Measurements from ENCODE around the gene KIFBP.

KIFBP gene

DNA sequence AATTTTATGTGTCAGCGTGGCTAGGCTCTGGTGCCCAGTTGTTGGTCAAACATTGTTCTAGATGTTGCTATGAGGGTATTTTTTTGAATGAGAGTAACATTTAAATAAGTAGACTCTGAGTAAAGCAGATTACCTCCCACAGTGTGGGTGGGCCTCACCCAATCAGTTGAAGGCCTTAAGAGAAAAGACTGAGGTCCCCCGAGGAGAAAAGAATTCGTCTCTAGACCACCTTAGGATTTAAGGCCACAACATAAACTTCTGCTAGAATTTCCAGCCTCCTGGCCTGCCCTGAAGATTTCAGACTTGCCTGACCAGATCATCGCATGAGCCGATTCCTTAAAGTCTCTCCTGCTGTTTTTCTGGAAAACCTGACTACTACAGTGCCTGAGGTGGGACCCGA lies 54.2 kb downstream of the KIFBP start:
- no peaks in the 10 kb centered on the region for H3K79me2 ChIP-seq (ENCODE audit: insufficient read depth, low read length)
- H3K9me3 ChIP-seq (ENCODE audit: insufficient read depth, low read depth, low read length), result no peaks in the 10 kb centered on the region
- no peaks in the 10 kb centered on the region for H3K27me3 ChIP-seq (ENCODE audit: insufficient read depth, low read length, poor library complexity, severe bottlenecking)
- H2AFZ ChIP-seq (ENCODE audit: low read length), result no peak overlapping the region
- H3K36me3 ChIP-seq (ENCODE audit: insufficient read depth, low read length), result no peaks in the 10 kb centered on the region
- H3K9me2 ChIP-seq (replicated peaks; ENCODE audit: low read depth, low read length), result no peaks in the 10 kb centered on the region
- TF ChIP-seq, protein P1, sequence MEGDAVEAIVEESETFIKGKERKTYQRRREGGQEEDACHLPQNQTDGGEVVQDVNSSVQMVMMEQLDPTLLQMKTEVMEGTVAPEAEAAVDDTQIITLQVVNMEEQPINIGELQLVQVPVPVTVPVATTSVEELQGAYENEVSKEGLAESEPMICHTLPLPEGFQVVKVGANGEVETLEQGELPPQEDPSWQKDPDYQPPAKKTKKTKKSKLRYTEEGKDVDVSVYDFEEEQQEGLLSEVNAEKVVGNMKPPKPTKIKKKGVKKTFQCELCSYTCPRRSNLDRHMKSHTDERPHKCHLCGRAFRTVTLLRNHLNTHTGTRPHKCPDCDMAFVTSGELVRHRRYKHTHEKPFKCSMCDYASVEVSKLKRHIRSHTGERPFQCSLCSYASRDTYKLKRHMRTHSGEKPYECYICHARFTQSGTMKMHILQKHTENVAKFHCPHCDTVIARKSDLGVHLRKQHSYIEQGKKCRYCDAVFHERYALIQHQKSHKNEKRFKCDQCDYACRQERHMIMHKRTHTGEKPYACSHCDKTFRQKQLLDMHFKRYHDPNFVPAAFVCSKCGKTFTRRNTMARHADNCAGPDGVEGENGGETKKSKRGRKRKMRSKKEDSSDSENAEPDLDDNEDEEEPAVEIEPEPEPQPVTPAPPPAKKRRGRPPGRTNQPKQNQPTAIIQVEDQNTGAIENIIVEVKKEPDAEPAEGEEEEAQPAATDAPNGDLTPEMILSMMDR (conservative IDR thresholded peaks at IDR 0.05; ENCODE audit: low read length), result no peak
- no peak for TF ChIP-seq EZH2phosphoT487 (IDR thresholded peaks at IDR 0.05; ENCODE audit: borderline replicate concordance)
- no peak overlapping the region for H3K9ac ChIP-seq (ENCODE audit: low read depth, low read length, poor library complexity, severe bottlenecking)
- H3K4me2 ChIP-seq (ENCODE audit: low read depth, low read length, poor library complexity, severe bottlenecking), result no peak overlapping the region
- no peaks in the 10 kb centered on the region for H4K20me1 ChIP-seq (ENCODE audit: insufficient read depth, low read length, poor library complexity, severe bottlenecking)
- H3K4me3 ChIP-seq (ENCODE audit: low read length, poor library complexity, severe bottlenecking), result no peak overlapping the region
- no peaks in the 10 kb centered on the region for H3F3A ChIP-seq (ENCODE audit: low read depth)
- no peaks in the 10 kb centered on the region for H3K4me1 ChIP-seq (ENCODE audit: insufficient read depth, low read length, poor library complexity, severe bottlenecking)

DNA sequence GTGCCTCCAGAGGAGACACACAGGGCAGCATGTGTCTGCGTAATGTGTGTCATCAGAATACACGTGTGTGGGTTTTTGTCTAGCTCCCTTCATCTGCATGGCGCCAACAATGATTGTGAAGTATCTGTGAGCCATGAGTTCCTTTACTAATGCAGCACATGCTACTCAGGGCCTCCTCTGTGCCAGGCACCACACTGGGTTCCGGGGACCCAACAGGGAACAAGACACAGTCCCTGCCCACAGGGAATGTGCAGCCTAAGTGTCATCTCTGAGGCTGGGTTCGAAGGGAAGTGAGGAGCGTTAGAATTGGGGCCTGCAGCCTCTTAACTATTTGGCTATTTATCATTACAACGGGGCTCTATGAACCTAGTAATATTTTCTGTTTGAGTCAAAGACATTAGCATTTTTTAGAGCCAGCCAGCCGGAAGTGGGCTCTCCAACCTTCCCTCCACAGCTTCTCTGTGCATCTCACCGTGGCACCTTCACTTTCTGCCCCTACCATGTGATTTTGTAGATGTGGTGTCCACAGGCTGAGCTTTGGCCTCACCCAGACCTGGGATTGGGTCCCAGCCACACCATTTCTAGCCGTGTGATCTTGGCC lies 55.4 kb downstream of the KIFBP start:
- no peaks in the 10 kb centered on the region for H3K27me3 ChIP-seq (ENCODE audit: insufficient read depth, low read length, poor library complexity, severe bottlenecking)
- H3K36me3 ChIP-seq (ENCODE audit: insufficient read depth, low read length), result no peaks in the 10 kb centered on the region
- no peaks in the 10 kb centered on the region for H3K4me1 ChIP-seq (ENCODE audit: insufficient read depth, low read length, poor library complexity, severe bottlenecking)
- H3K4me2 ChIP-seq (ENCODE audit: low read depth, low read length, poor library complexity, severe bottlenecking), result no peak overlapping the region
- no peak overlapping the region for H3K4me3 ChIP-seq (ENCODE audit: low read length, poor library complexity, severe bottlenecking)
- H4K20me1 ChIP-seq (ENCODE audit: insufficient read depth, low read length, poor library complexity, severe bottlenecking), result no peaks in the 10 kb centered on the region
- H3K9me3 ChIP-seq (ENCODE audit: insufficient read depth, low read depth, low read length), result no peaks in the 10 kb centered on the region
- no peaks in the 10 kb centered on the region for H3F3A ChIP-seq (ENCODE audit: low read depth)
- no peaks in the 10 kb centered on the region for H3K79me2 ChIP-seq (ENCODE audit: insufficient read depth, low read length)
- peak overlapping the region; percentile 46; the same call in 1 of the 2 replicates for H2AFZ ChIP-seq (ENCODE audit: low read length)
- no peak for TF ChIP-seq EZH2phosphoT487 (IDR thresholded peaks at IDR 0.05; ENCODE audit: borderline replicate concordance)
- TF ChIP-seq, protein P1 (conservative IDR thresholded peaks at IDR 0.05; ENCODE audit: low read length), result no peak
- no peak overlapping the region for H3K9ac ChIP-seq (ENCODE audit: low read depth, low read length, poor library complexity, severe bottlenecking)
- H3K9me2 ChIP-seq (replicated peaks; ENCODE audit: low read depth, low read length), result no peaks in the 10 kb centered on the region

DNA sequence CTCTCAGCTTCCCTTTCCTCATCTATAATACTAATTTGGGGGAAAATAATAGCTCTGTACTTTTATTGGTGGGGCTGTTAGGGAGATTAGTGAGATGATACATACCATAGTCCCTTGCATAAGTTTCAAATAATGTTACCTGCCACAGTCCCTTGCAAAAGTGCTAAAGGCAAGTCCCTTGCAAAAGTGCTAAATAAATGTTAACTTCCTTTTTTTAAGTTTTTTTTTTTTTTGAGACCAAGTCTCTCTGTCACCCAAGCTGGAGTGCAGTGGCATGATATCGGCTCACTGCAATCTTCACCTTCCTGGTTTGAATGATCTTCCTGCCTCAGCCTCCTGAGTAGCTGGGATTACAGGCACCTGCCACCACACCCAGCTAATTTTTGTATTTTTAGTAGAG lies 55.9 kb downstream of the KIFBP start:
- H3K9ac ChIP-seq (ENCODE audit: low read depth, low read length, poor library complexity, severe bottlenecking), result no peak overlapping the region
- H3K9me2 ChIP-seq (replicated peaks; ENCODE audit: low read depth, low read length), result no peaks in the 10 kb centered on the region
- no peaks in the 10 kb centered on the region for H3K36me3 ChIP-seq (ENCODE audit: insufficient read depth, low read length)
- no peaks in the 10 kb centered on the region for H3K4me1 ChIP-seq (ENCODE audit: insufficient read depth, low read length, poor library complexity, severe bottlenecking)
- TF ChIP-seq, protein P1 (conservative IDR thresholded peaks at IDR 0.05; ENCODE audit: low read length), result no peak
- no peak for TF ChIP-seq EZH2phosphoT487 (IDR thresholded peaks at IDR 0.05; ENCODE audit: borderline replicate concordance)
- H3K79me2 ChIP-seq (ENCODE audit: insufficient read depth, low read length), result no peaks in the 10 kb centered on the region
- no peaks in the 10 kb centered on the region for H3K27me3 ChIP-seq (ENCODE audit: insufficient read depth, low read length, poor library complexity, severe bottlenecking)
- H3K4me2 ChIP-seq (ENCODE audit: low read depth, low read length, poor library complexity, severe bottlenecking), result no peak overlapping the region
- H2AFZ ChIP-seq (ENCODE audit: low read length), result peak overlapping the region; percentile 46; the same call in 1 of the 2 replicates
- no peaks in the 10 kb centered on the region for H3K9me3 ChIP-seq (ENCODE audit: insufficient read depth, low read depth, low read length)
- no peak overlapping the region for H3K4me3 ChIP-seq (ENCODE audit: low read length, poor library complexity, severe bottlenecking)
- no peaks in the 10 kb centered on the region for H4K20me1 ChIP-seq (ENCODE audit: insufficient read depth, low read length, poor library complexity, severe bottlenecking)
- no peaks in the 10 kb centered on the region for H3F3A ChIP-seq (ENCODE audit: low read depth)

All from Loucy (cell line).